Measurements from ENCODE around the gene LENG8.

- TF ChIP-seq PRDM4 (CRISPR knock-in tag; IDR thresholded peaks at IDR 0.05; ENCODE audit: borderline replicate concordance) (no peak), TARDBP (CRISPR knock-in tag; IDR thresholded peaks at IDR 0.05) (no peak), GLMP (CRISPR knock-in tag; IDR thresholded peaks at IDR 0.05; ENCODE audit: borderline replicate concordance) (no peak), CREB1 (IDR thresholded peaks at IDR 0.05) (no peak), CREB1 (CRISPR knock-in tag; IDR thresholded peaks at IDR 0.05) (no peak), CBFB (CRISPR knock-in tag; IDR thresholded peaks at IDR 0.05) (no peak), RFXANK (CRISPR knock-in tag; IDR thresholded peaks at IDR 0.05) (no peak), ZNF292 (CRISPR knock-in tag; IDR thresholded peaks at IDR 0.05; ENCODE audit: borderline replicate concordance, low read depth) (no peak), CTCF (CRISPR knock-in tag; IDR thresholded peaks at IDR 0.05) (peak; percentile 37), ETS1 (CRISPR knock-in tag; IDR thresholded peaks at IDR 0.05) (no peak), FIP1L1 (IDR thresholded peaks at IDR 0.05; ENCODE audit: borderline replicate concordance, insufficient read depth, low read depth, low read length) (no peak), ATF1 (CRISPR knock-in tag; IDR thresholded peaks at IDR 0.05) (no peak)
- TF ChIP-seq, protein P1, sequence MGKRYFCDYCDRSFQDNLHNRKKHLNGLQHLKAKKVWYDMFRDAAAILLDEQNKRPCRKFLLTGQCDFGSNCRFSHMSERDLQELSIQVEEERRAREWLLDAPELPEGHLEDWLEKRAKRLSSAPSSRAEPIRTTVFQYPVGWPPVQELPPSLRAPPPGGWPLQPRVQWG (CRISPR knock-in tag; IDR thresholded peaks at IDR 0.05; ENCODE audit: borderline replicate concordance, low read depth), result no peak
- TF ChIP-seq, protein P2, sequence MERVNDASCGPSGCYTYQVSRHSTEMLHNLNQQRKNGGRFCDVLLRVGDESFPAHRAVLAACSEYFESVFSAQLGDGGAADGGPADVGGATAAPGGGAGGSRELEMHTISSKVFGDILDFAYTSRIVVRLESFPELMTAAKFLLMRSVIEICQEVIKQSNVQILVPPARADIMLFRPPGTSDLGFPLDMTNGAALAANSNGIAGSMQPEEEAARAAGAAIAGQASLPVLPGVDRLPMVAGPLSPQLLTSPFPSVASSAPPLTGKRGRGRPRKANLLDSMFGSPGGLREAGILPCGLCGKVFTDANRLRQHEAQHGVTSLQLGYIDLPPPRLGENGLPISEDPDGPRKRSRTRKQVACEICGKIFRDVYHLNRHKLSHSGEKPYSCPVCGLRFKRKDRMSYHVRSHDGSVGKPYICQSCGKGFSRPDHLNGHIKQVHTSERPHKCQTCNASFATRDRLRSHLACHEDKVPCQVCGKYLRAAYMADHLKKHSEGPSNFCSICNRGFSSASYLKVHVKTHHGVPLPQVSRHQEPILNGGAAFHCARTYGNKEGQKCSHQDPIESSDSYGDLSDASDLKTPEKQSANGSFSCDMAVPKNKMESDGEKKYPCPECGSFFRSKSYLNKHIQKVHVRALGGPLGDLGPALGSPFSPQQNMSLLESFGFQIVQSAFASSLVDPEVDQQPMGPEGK (CRISPR knock-in tag; IDR thresholded peaks at IDR 0.05), result 0 out of 2 replicates have a peak, but pooled peaks have one; percentile 22
Observed at GRCh38 chr19:54430306-54431254, 18.4 kb upstream of the LENG8 start.

All from HepG2 (cell line).